Sciatic nerve (tissue), 2 donors: ENCODE results near the gene CDC14C. TPM values are rescaled to one million over a fixed set of nuclear protein-coding genes. Genes with fewer than 3 reads are reported as not detected.

Experiments
- ATAC-seq: fragments of 200-7000 bp; cut with Tn5 transposase; one replicate; pipeline ENCODE4 v1.9.1; 2020; ENCODE audit warnings: mild to moderate bottlenecking, moderate library complexity
- DNase-seq: peaks from one replicate; pipeline ENCODE4 v3.0.0-alpha.2; 2020; ENCODE audit warnings: low spot score
- intact Hi-C: fragments of 100-400 bp; cut with DNase I; formaldehyde crosslinking; loops from one replicate; pipeline ENCODE4 v1.14.2; 2022
- total RNA-seq: library from RNA; stranded (reverse); fragmentation: NEBNext Ultra II Directional; extraction: Animal tissue kit (Norgen Biotek cat#: 25700); gene quantifications from one replicate; pipeline ENCODE4 v1.2.1, GENCODE V29; 2021
- donor health status: DM: no; HTN: no; CAD: no.
- donor health status: DM: no; HTN: no; CAD: no.

CDC14C gene
- total RNA-seq, 1 donor from 2014 or later: 0.18 TPM

DNA sequence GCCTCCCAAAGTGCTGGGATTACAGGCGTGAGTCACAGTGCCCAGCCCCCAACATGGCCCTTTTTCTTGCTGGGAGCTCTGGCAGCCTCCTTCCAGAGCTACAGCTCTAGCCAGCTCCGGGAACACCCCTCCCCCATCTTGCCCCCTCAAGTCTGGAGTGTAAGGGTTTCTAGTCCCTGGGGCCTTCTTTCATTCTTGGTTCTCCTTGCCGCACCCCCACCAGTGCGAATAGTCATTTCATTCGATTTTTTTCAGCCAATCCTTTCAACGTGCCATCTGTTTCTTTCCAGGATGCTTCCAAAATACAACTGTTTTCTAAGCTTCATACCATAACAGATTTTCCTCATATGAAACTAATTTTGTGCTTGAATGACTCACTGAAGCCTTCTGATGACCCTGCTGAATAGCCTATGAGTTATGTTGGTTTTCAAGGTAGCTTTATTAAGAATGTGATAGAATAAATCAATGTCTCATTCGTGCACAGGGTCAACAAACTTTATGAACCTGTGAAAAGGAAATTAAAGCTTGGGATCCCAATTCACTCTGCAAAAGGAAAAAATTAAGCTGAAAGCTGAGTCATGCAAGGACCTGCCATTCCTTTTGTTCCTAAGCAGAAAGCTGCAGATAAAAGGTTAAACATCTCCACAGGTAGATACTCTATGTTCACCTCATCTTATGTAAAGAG, 38.6 kb downstream of the CDC14C start:
- ATAC-seq: peak; percentile 77

DNA sequence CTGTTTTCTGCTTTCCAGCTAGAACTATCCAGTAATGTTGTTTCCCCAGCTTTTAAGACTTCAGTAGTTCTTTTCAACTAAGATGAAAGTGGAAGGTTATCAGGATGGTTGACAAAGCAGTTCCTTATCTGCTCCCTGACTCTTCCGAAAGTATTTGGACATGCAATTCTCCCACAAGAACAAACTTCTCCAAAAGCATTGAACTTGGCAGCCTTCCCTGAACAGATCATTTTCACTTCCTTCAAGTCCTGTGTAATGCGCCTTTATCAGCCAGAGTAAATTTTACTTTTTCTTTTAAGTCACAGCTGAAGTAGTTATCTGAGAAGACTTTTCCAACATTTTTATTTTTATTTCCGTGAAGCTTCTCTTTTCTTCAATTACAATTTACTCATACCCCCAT, 39.7 kb downstream of the CDC14C start:
- DNase-seq (no peak), ATAC-seq (peak; percentile 69)
- intact Hi-C loops: loop anchor here (10.0 kb wide), 1 partner anchor 1741 kb away; no protein-coding TSS in a partner anchor

More for the DNA sequence above, 38.6 kb downstream of the CDC14C start:
- peak; percentile 59 for DNase-seq
- intact Hi-C loops: loop anchor here (10.0 kb wide), 1 partner anchor 1742 kb away; no protein-coding TSS in a partner anchor

DNA sequence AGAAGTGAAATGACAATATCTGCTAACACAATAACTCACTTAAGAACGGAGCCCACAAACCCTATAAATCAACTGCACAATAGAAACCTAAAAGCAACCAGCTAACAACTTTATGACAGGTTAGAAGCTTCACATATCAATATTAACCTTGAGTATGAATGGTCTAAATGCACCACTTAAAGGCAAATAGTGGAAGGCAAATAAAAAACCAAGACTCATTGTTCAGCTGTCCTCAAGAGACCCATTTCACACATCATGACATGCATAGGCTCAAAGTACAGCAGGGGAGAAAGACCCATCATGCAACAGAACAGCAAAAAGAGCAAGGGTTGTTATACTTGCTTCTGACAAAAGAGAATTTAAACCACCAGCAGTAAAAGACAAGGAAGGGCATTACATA, 46.8 kb downstream of the CDC14C start:
- no peak for ATAC-seq
- intact Hi-C loops: no loop called here
- DNase-seq: no peak

DNA sequence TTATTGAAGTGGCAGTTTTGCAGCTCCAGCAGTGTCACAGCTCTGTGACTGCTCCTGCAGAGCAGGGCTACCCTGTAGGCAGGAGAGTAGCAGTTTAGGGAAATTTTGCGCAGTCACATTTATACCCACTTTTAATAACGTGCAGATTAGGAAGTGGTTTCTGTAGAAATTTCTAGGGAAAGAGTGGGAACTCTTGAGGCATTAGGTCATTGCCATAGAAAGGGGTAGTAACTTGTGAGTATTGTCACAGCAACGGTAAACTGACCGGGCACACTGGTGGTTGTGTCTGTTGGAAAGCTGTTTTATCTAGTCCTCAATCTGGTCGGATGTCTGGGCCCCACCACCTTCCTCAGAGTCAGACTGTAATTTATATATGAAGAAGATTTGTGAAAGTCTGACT, 51.9 kb downstream of the CDC14C start:
- ATAC-seq (no peak), DNase-seq (no peak)
- intact Hi-C loops: no loop called here

DNA sequence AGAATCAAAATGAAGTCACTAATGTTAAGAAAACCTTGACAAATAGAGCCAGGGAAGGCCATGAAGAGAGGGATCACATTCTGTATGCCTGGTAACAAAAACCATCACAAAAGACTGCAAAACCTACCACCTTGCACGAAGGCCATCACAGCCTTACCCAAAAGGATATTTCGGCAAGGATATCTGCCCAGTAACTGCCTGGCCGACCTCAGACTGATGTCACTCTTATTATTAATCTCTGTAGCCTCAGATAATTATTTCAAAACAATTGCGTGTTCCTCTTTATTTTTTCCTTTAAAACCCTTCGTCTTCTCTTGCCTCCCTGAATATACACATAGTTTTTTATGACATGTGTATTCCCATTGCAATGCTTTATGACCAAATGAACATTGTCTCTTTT, 52.5 kb downstream of the CDC14C start:
- DNase-seq (no peak), ATAC-seq (no peak)
- intact Hi-C loops: no loop called here
